Stimulated activated CD4-positive, alpha-beta T cell treated with anti-CD3 and anti-CD28 coated beads, Interleukin-2, amount 100 ng/mL, for 24 hours (primary cell): ENCODE measurements around the gene ELF3.
"Not testable (repeated sequence)": the region's sequence is repeated elsewhere in the genome, so short reads cannot be mapped to it uniquely, and the experiment has no call there.

Experiments used
- DNase-seq, 2 donors: peaks; one replicate each; pipeline ENCODE4 v3.0.0-alpha.2; 2020

The ELF3 gene

GRCh38 chr1:202036595-202037387, 26.4 kb downstream of the ELF3 start:
- DNase-seq: no peak

DNA sequence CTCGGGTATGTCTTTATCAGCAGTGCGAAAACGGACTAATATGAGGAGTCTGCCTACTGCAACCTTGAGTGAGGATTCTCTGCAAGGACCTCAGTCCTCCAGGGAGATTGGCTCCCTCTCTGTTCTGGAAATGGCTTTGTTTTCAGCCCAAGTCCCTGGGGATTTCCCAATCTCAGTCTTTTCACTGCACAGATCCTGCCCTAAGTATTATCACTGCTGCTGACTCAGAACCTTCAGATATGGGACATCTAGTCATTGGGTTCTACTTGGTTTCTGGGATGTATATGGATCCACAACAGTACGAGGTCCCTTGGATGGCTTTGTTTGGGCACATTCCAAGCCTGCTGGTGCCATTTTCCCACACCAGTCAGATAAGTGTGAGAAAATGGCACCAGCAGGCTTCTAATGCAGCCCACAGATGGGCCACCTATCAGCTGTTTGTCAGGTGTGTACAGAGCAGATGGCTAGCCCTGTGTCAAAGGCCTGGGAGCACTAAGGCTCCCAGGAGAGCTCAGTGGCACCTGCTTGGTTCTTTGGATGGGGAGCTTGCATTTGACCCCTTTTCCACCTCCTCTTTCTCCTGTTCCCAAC, 27.4 kb downstream of the ELF3 start:
- DNase-seq: no peak

DNA sequence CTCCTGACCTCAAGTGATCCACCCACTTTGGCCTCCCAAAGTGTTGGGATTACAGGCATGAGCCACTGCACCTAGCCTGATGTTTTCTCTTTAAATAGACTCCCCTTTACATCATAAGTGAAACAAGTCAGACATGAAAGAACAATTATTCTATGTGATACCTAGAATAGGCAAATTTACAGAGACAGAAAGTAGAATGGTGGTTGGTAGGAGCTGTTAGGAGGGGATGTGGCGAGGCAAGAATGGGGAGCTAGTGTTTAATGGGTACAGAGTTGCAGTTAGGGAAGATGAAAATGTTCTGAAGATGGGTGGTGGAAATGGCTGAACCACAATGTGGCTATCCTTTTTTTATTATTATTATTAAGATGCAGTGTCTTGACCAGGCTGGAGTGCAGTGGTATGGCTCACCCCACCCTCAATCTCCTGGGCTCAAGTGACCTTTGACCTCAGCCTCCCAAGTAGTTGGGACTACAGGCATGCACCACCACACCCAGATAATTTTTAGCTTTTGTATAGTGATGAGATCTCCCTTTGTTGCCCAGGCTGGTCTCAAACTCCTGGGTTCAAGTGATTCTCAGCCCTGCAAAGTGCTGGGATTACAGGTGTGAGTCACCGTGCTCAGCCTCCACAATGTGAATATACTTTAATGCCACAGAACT, 28.4 kb downstream of the ELF3 start:
- no peak for DNase-seq

- no peak for DNase-seq
Measured at GRCh38 chr1:202045705-202046104, 35.3 kb downstream of the ELF3 start.

DNA sequence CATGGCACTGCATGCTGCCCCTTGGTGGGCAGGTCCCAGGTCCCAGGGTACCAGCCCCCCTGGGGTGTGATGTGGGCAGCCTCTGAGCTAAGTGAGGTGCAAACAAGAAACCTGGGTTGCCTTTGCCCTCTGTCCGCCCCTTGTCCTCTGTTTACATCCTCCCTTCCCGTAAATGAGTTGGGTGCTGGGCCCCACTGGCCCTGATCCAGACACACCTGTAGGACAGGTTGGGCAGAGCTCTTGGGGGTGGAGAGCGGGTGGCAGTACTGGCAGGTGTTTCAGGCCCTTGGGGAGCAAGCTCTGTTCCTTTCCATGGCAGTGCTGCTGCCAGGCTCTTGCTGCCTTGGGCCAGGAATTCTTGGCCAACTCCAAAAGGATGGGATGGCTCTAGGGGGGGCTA, 35.8 kb downstream of the ELF3 start:
- DNase-seq: no peak

DNA sequence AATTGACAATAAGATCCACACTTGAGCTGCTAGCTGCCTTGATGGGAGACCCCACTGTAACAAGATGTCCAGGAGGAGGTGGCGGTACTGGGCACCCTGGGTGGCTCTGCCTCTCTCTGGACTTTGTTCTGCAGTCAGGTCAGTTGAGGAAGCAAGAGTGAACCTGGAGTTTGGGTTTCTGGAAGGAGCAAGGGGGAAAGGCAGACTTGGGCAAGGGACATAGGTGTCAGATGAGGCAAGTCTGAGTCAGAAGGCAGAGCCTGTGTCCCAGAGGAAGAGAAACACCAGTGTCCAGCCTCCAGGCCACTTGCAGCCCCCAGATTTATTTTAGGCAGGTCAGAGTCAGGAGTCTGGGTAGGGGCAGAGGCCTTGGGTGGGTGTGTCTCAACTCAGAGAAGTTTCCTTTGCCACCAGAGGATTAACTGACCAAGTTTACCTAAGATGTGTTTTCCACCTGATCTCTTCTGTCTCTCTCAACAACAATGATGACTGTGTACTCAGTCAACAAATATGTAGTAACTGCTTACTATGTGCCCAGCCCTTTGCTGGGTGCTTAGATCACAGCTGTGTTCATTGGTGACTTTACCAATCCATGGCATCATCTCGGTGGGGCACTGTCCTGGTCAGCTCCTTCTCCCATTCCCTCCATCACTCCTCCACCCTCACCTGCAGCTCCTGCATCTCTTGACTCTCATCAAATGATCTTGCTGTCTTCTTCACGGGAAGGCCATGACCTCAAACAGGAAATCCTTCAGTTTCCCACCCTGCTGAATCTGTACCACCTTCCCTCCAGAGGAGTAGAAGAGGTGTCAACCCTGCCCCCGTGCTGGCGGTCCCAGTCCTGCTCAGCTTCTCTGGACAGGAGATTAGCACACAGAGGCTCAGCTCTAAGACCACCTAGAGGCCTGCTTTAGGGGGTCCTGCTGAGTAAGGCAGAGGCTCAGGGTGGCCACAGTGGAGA, 36.6 kb downstream of the ELF3 start:
- no peak for DNase-seq

- DNase-seq: no peak
Measured at GRCh38 chr1:202047977-202048376, 37.6 kb downstream of the ELF3 start.

DNA sequence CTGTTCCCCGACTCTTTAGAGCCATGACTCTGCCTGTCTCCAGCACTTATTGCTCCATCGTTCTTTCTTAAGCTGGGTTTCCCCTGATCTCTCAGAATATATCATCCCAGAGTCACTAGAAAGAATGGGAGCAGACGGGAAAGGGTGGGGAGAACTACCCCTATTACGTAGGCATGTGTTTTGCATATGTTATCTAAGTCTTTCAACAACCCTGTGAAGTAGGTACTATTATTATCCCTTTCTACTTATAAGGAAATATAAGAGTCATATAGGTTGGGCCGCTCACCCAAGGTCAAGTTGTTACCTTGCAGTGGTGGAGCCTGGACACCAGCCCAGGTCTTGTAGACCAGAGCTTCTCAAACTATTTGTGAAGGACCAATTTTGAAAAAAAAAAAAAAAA, 38.7 kb downstream of the ELF3 start:
- DNase-seq: no peak

GRCh38 chr1:202054094-202054493, 43.7 kb downstream of the ELF3 start:
- DNase-seq: no peak

DNA sequence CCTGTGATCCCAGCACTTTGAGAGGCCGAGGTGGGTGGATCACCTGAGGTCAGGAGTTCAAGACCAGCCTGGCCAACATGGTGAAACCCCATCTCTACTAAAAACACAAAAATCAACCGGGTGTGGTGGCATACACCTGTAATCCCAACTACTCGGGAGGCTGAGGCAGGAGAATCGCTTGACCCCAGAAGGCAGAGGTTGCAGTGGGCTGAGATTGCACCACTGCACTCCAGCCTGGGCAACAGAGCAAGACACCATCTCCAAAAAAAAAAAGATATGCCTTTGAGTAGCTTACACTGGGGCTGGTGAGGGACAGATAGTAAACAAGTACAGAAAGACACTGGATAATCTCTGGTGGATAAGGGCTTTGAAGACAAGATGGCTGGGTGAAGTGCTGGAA, 44.3 kb downstream of the ELF3 start:
- DNase-seq: not testable (repeated sequence)

- DNase-seq: no peak
Measured at GRCh38 chr1:202056644-202057334, 46.4 kb downstream of the ELF3 start.

- not testable (repeated sequence) for DNase-seq
Measured at GRCh38 chr1:202057335-202057704, 46.9 kb downstream of the ELF3 start.

DNA sequence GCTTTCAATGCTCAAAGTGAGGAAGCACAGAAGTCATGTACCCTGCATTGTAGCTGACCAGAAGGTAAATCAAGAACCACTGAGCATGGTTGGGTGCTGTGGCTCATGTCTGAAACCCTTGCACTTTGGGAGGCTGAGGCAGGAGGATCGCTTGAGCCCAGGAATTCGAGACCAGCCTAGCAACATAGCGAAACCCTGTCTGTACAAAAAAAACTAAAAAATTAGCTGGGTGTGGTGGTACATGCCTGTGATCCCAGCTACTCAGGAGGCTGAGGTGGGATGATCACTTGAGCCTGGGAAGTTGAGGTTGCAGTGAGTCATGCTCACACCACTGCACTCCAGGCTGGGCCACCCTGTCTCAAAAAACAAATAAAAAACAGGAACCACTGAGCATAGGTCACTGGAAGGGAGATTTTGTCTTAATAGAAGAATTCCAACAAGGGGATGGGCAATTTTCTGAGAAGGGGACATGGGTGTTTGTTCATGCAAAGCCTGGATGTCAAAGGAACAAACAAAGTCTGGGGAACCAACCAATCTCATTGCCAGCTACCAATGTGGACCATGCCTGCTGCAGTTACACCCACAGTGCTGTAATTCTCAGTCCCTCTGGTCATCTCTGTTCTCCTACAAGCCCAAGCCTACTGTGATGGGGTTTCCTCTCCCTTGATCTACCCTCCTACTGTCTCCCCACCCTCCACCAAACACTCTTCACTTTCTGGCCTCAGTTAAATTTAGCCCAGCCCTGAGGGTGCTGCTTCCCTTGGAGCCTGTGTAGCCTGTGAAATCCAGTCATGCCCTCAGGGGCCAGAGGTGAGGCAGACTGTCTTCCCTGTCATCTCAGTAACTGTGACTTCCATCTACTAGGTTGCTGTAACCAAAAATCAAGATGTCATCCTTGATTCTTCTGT, 47.9 kb downstream of the ELF3 start:
- DNase-seq: no peak

- DNase-seq: no peak
Measured at GRCh38 chr1:202061055-202061454, 50.7 kb downstream of the ELF3 start.

DNA sequence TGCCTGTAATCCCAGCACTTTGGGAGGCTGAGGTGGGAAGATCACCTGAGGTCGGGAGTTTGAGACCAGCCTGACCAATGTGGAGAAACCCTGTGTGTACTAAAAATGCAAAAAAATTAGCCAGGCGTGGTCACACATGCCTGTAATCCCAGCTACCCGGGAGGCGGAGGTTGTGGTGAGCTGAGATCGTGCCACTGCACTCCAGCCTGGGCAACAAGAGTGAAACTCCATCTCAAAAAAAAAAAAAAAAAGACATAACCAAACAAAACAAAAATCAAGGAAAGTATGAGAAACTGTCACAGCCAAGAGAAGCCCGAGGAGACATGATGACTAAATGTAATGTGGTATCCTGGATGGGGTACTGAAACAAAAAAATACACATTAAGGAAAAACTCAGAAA, 51.4 kb downstream of the ELF3 start:
- not testable (repeated sequence) for DNase-seq

- not testable (repeated sequence) for DNase-seq
Measured at GRCh38 chr1:202062636-202063035, 52.2 kb downstream of the ELF3 start.

- DNase-seq: no peak
Measured at GRCh38 chr1:202063093-202063492, 52.7 kb downstream of the ELF3 start.

- not testable (repeated sequence) for DNase-seq
Measured at GRCh38 chr1:202064889-202065312, 54.5 kb downstream of the ELF3 start.
